ENCODE data around the gene SLC9A1.

Gene SLC9A1

DNA sequence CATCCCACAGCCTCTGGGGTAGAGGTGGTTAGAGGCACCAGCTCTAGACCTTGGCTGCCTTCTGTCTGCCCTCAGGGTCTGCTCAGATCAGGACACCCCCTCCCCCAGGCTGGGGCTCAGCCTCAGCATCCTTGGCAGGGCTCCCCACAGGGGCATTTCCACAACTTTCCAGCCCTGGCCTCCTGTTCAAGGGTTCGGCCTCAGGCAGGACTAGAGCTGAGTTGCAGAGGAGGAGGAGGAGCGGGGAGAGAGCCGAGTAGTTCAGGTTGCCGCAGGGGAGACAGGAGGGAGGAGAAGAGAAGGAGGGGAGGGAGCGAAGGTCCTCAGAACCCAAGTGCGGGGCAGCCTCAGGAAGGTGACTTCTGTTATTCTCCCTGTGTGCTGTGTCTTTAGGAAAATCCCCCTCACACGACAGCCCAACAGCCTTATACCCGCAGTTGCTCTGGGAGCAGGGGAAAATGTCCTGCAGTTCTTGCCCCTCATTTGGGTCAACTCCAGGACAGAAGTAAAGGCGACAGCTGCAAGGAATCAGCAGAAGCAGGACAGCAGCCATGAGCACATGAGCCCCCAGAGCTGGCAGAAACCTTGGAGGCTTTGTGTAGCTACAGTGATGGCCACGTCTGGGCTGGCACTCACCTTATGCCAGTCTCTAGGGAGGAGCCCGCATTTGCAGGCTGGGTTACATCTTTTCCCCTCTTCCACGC, 95.8 kb downstream of the SLC9A1 start:
- H3K4me3 ChIP-seq (replicated peaks; ENCODE audit: low read depth, low read length) = no peak overlapping the region
- DNase-seq (ENCODE audit: extremely low read depth, low read depth) = no peak
- no peak for TF ChIP-seq CTCF (IDR thresholded peaks at IDR 0.05; ENCODE audit: low read depth, low read length, missing control alignments)

DNA sequence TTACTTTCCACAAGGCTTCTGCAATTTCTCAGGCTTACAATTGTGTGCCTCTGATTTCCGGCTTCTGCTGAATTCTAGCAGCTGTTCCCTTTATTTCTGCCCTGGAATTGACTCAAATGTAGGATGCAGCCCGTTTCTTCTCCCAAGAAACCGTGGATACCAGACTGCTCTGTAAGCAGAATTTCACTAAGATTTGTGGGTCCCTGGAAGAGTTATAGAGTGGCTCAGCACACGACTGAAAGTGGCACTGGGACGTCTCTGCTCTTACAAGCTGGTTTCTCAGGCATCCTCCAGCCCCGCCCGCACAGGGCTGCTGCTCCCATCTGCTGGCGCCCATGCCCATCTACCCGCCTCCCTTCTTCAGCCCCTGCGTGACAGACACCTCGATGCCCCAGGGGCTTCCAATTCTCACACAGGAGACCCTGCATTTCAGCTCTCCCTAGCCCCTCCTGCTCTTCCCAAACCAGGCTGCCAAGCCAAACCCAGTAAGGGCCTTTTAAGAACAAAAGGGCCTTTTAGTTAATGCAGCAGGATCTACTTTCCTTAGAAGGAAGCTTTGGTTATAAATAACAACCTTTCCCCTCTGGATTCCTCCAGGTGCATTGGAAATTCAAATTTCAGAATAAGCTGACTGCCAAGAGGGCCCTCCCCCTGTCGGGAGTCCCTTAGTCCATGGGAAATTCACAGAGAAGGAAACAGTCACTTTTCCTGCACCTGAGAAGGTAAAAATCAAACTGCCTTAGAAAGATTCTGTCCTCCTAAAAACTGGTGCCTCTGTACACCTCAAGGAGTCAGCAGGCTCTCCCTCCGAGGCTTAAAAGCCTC, 96.9 kb downstream of the SLC9A1 start:
- no peak overlapping the region for H3K4me3 ChIP-seq (replicated peaks; ENCODE audit: low read depth, low read length)
- no peak for TF ChIP-seq CTCF (IDR thresholded peaks at IDR 0.05; ENCODE audit: low read depth, low read length, missing control alignments)
- DNase-seq (ENCODE audit: extremely low read depth, low read depth) = no peak

- no peak for TF ChIP-seq CTCF (IDR thresholded peaks at IDR 0.05; ENCODE audit: low read depth, low read length, missing control alignments)
- no peak for DNase-seq (ENCODE audit: extremely low read depth, low read depth)
- H3K4me3 ChIP-seq (replicated peaks; ENCODE audit: low read depth, low read length) = no peak overlapping the region
Observed at GRCh38 chr1:27057389-27057788, 97.5 kb downstream of the SLC9A1 start.

DNA sequence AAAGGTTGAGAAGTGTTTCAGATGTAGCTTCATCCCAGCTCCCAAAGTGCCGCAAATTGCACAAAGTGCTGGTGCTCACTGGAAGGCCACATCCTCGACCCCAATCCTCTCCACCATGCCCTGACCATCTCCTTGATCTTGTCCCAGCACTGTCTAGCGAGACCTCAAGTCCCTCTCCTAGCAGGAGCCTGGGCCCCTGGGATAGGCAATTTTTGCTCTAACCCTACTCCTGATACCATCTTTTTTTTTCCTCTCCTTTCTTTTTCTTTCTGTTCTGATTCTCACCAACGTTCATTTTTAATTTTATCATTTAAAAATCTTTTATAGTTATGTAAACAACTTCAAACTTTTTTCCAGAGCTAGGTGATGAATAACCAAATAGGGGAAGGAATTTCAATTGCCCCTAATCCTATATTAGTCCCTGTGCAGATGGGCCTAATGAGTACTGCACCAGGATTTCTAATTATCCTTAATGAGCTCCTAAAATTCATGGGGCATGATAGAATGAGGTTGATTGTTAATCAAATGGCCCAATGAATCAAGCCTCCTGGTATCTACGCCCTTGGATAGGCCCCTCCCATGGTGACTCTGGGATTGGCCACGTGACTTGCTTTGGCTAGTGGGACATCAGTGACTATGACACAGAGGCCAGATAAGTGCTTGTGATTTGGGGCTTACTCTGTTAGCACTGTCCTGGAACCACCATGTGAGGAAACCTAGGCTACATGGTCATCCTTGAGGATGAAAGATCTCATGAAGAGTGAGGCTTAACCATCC, 100.8 kb downstream of the SLC9A1 start:
- TF ChIP-seq CTCF (IDR thresholded peaks at IDR 0.05; ENCODE audit: low read depth, low read length, missing control alignments) = no peak
- DNase-seq (ENCODE audit: extremely low read depth, low read depth) = no peak

DNA sequence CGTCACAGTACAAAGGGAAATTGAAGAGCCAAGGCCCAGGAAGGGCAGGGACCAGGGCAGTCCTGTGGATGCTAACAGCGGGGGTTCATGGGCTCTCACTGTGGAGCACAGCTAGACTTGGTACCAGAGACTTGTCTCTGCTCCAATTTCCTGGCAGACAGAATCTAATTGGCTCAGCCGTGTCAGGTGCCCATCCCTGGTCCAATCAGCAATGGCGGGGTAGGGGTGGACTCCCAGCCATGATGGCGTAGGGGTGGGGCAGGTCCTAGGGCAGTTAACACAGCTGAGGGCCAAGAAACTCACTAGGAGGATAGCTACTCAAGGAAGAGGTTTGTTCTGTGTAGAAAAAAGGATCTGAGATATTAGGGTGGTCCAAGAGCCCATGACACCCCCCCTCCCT, 102.4 kb downstream of the SLC9A1 start:
- no peak for DNase-seq (ENCODE audit: extremely low read depth, low read depth)
- no peak for TF ChIP-seq CTCF (IDR thresholded peaks at IDR 0.05; ENCODE audit: low read depth, low read length, missing control alignments)
- no peak overlapping the region for H3K4me3 ChIP-seq (replicated peaks; ENCODE audit: low read depth, low read length)

More for the DNA sequence above, 100.8 kb downstream of the SLC9A1 start:
- H3K4me3 ChIP-seq (replicated peaks; ENCODE audit: low read depth, low read length) = no peak overlapping the region

- H3K4me3 ChIP-seq (replicated peaks; ENCODE audit: low read depth, low read length) = no peak overlapping the region
- no peak for TF ChIP-seq CTCF (IDR thresholded peaks at IDR 0.05; ENCODE audit: low read depth, low read length, missing control alignments)
- no peak for DNase-seq (ENCODE audit: extremely low read depth, low read depth)
Observed at GRCh38 chr1:27049607-27050006, 105.3 kb downstream of the SLC9A1 start.
